GM23338 (cell line): ENCODE measurements around the gene PPP4R1.

Experiments
- EZH2 ChIP-seq: fragments of 200-600 bp; sonication (generic); IDR thresholded peaks from one replicate; pipeline ENCODE4 v1.8.0; 2017; ENCODE audit warnings: antibody characterized with exemption, mild to moderate bottlenecking, low read depth; ENCODE audit not compliant: unreplicated experiment
- POLR2AphosphoS5 ChIP-seq: IDR thresholded peaks from 2 replicates; pipeline ENCODE4 v1.6.1; 2016; ENCODE audit warnings: antibody characterized with exemption, low read depth
- REST ChIP-seq: IDR thresholded peaks from one replicate; pipeline ENCODE4 v1.6.1; 2018; ENCODE audit warnings: antibody characterized with exemption; ENCODE audit not compliant: unreplicated experiment
- STAT1 ChIP-seq: IDR thresholded peaks from one replicate; pipeline ENCODE4 v1.6.1; 2016; ENCODE audit warnings: antibody characterized with exemption; ENCODE audit not compliant: unreplicated experiment
- ZNF331 ChIP-seq: fragments of 250-450 bp; sonication (Bioruptor Pico); IDR thresholded peaks from 2 replicates; pipeline ENCODE4 v1.5.0; 2020; ENCODE audit warnings: low read depth, mild to moderate bottlenecking, moderate library complexity
- TF ChIP-seq, protein P1 (sequence below), 2 experiments: fragments of 200-600 bp in 1 of 2; sonication (generic) in 1 of 2; conservative IDR thresholded peaks; 2 replicates each; pipeline versions ENCODE4 v1.5.1 to v1.6.1; 2016 to 2017; ENCODE audit warnings: antibody characterized with exemption in 2 of 2, low read depth in 2 of 2, mild to moderate bottlenecking in 2 of 2, moderate library complexity in 1 of 2
- TF ChIP-seq, protein P2 (sequence below): IDR thresholded peaks from 2 replicates; pipeline ENCODE4 v1.6.1; 2016; ENCODE audit warnings: antibody characterized with exemption

GRCh38 chr18:9581667-9582066 is 32.7 kb downstream of the PPP4R1 start:
- TF ChIP-seq, protein P1, sequence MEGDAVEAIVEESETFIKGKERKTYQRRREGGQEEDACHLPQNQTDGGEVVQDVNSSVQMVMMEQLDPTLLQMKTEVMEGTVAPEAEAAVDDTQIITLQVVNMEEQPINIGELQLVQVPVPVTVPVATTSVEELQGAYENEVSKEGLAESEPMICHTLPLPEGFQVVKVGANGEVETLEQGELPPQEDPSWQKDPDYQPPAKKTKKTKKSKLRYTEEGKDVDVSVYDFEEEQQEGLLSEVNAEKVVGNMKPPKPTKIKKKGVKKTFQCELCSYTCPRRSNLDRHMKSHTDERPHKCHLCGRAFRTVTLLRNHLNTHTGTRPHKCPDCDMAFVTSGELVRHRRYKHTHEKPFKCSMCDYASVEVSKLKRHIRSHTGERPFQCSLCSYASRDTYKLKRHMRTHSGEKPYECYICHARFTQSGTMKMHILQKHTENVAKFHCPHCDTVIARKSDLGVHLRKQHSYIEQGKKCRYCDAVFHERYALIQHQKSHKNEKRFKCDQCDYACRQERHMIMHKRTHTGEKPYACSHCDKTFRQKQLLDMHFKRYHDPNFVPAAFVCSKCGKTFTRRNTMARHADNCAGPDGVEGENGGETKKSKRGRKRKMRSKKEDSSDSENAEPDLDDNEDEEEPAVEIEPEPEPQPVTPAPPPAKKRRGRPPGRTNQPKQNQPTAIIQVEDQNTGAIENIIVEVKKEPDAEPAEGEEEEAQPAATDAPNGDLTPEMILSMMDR (conservative IDR thresholded peaks at IDR 0.05; ENCODE audit: low read depth in 2 of 2), result no peak
- TF ChIP-seq POLR2AphosphoS5 (no peak), STAT1 (no peak), ZNF331 (CRISPR knock-in tag) (no peak), EZH2 (no peak), REST (no peak)
- TF ChIP-seq, protein P2, sequence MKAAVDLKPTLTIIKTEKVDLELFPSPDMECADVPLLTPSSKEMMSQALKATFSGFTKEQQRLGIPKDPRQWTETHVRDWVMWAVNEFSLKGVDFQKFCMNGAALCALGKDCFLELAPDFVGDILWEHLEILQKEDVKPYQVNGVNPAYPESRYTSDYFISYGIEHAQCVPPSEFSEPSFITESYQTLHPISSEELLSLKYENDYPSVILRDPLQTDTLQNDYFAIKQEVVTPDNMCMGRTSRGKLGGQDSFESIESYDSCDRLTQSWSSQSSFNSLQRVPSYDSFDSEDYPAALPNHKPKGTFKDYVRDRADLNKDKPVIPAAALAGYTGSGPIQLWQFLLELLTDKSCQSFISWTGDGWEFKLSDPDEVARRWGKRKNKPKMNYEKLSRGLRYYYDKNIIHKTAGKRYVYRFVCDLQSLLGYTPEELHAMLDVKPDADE, result no peak
